NCI-H128 (cell line): ENCODE measurements around the gene COL5A1.

Experiments
- DNase-seq: peaks from one replicate; lab custom pipeline; 2025; ENCODE audit not compliant: unreplicated experiment; lab: John Stamatoyannopoulos, UW

COL5A1 gene

GRCh38 chr9:134886413-134886913, 244.9 kb downstream of the COL5A1 start:
- DNase-seq: no peak

- no peak for DNase-seq
These were observed 245.6 kb downstream of the COL5A1 start for GRCh38 chr9:134887219-134887618.

- DNase-seq: no peak
These were observed 246.3 kb downstream of the COL5A1 start for GRCh38 chr9:134887686-134888602.

GRCh38 chr9:134888603-134889190, 247.1 kb downstream of the COL5A1 start:
- no peak for DNase-seq

- DNase-seq: no peak
These were observed 248.0 kb downstream of the COL5A1 start for GRCh38 chr9:134889386-134890154.

- no peak for DNase-seq
These were observed 248.5 kb downstream of the COL5A1 start for GRCh38 chr9:134890155-134890495.

- no peak for DNase-seq
These were observed 249.4 kb downstream of the COL5A1 start for GRCh38 chr9:134891053-134891452.

GRCh38 chr9:134891713-134892112, 250.1 kb downstream of the COL5A1 start:
- no peak for DNase-seq

GRCh38 chr9:134892221-134892620, 250.6 kb downstream of the COL5A1 start:
- no peak for DNase-seq

- no peak for DNase-seq
These were observed 251.3 kb downstream of the COL5A1 start for GRCh38 chr9:134892820-134893420.
